SK-N-SH (cell line): ENCODE data around the gene RASAL2. TPM values are rescaled to one million over a fixed set of nuclear protein-coding genes. Genes with fewer than 3 reads are reported as not detected.

Source experiments
- CTCF ChIA-PET: fragments of 300-600, 350-600 bp; formaldehyde crosslinking; extraction: SDS; loops from one replicate; lab custom pipeline; 2021; lab: Yijun Ruan, JAX
- POLR2A ChIA-PET: fragments of 350-600 bp; sonication (Branson Sonifier 250); formaldehyde crosslinking; extraction: SDS; loops from one replicate; lab custom pipeline; 2020; ENCODE audit warnings: antibody characterized with exemption, inconsistent platforms; lab: Yijun Ruan, JAX
- DNase-seq: peaks from one replicate; pipeline ENCODE4 v3.0.0; 2012
- H2AFZ ChIP-seq: fragments of 200-600 bp; sonication (generic); 2 replicates; pipeline ENCODE4 v1.8.1; 2016; ENCODE audit warnings: antibody characterized with exemption, mild to moderate bottlenecking, low read depth
- H3F3A ChIP-seq: fragments of 200-600 bp; sonication (generic); replicated peaks from 2 replicates; pipeline ENCODE3; 2016; ENCODE audit warnings: antibody characterized with exemption, mild to moderate bottlenecking; ENCODE audit not compliant: insufficient read depth
- H3K27ac ChIP-seq, 2 experiments: fragments of 200-500 bp in 1 of 2; fragments of 200-600 bp in 1 of 2; sonication (Bioruptor generic) in 1 of 2; sonication (generic), shearing (Covaris generic) in 1 of 2; 2 replicates each; pipeline versions ENCODE4 v1.5.1 to v1.6.1; 2014 to 2016; ENCODE audit warnings: low read depth in 2 of 2, inconsistent platforms in 1 of 2, low read length in 1 of 2, mild to moderate bottlenecking in 1 of 2, mixed read lengths in 1 of 2
- H3K27me3 ChIP-seq: fragments of 200-600 bp; sonication (generic), shearing (Covaris generic); 2 replicates; pipeline ENCODE4 v1.6.1; 2016; ENCODE audit warnings: mixed run types; ENCODE audit not compliant: insufficient read depth
- H3K36me3 ChIP-seq, 2 experiments: fragments of 200-500 bp in 1 of 2; fragments of 200-600 bp in 1 of 2; sonication (Bioruptor generic) in 1 of 2; sonication (generic) in 1 of 2; replicated peaks in 1 of 2; 2 replicates each; pipeline versions ENCODE3 to v1.5.1; 2014 to 2016; ENCODE audit warnings: low read length in 1 of 2, mild to moderate bottlenecking in 1 of 2; ENCODE audit not compliant: insufficient read depth in 2 of 2, control insufficient read depth in 1 of 2
- H3K4me1 ChIP-seq, 2 experiments: fragments of 200-500 bp in 1 of 2; fragments of 200-600 bp in 1 of 2; sonication (Bioruptor generic) in 1 of 2; sonication (generic), shearing (Covaris generic) in 1 of 2; 2 replicates each; pipeline versions ENCODE4 v1.5.1 to v1.6.1; 2014 to 2016; ENCODE audit warnings: low read depth in 1 of 2, low read length in 1 of 2, mixed run types in 1 of 2; ENCODE audit not compliant: insufficient read depth in 2 of 2, control insufficient read depth in 1 of 2
- H3K4me2 ChIP-seq: fragments of 200-600 bp; sonication (generic), shearing (Covaris generic); 2 replicates; pipeline ENCODE4 v1.6.1; 2017; ENCODE audit warnings: mixed run types
- H3K4me3 ChIP-seq, 2 experiments: fragments of 200-500 bp in 1 of 2; fragments of 200-600 bp in 1 of 2; sonication (Bioruptor generic) in 1 of 2; sonication (generic), shearing (Covaris generic) in 1 of 2; 2 replicates each; pipeline versions ENCODE4 v1.5.1 to v1.8.1; 2014 to 2016; ENCODE audit warnings: low read depth in 2 of 2, inconsistent platforms in 1 of 2, low read length in 1 of 2, mild to moderate bottlenecking in 1 of 2, mixed read lengths in 1 of 2, moderate library complexity in 1 of 2
- H3K79me2 ChIP-seq: fragments of 200-600 bp; sonication (generic); 2 replicates; pipeline ENCODE4 v1.8.1; 2017; ENCODE audit warnings: mild to moderate bottlenecking; ENCODE audit not compliant: insufficient read depth
- H3K9ac ChIP-seq: fragments of 200-600 bp; sonication (generic); 2 replicates; pipeline ENCODE4 v1.6.1; 2017; ENCODE audit warnings: mixed run types
- H3K9me2 ChIP-seq: fragments of 200-600 bp; sonication (generic); 2 replicates; pipeline ENCODE4 v1.6.1; 2017; ENCODE audit warnings: mixed run types
- H3K9me3 ChIP-seq: fragments of 200-600 bp; sonication (generic); 2 replicates; pipeline ENCODE4 v1.6.1; 2017; ENCODE audit warnings: mixed run types, mild to moderate bottlenecking, moderate library complexity
- H4K20me1 ChIP-seq: fragments of 200-600 bp; sonication (generic); 2 replicates; pipeline ENCODE4 v1.6.1; 2017; ENCODE audit warnings: mild to moderate bottlenecking, mixed run types; ENCODE audit not compliant: insufficient read depth
- CHD2 ChIP-seq: fragments of 150-350 bp; IDR thresholded peaks from 2 replicates; pipeline ENCODE4 v1.6.1; 2018; ENCODE audit warnings: low read length; ENCODE audit not compliant: partially characterized antibody
- CTCF ChIP-seq: fragments of 200-600 bp; sonication (generic); IDR thresholded peaks from 2 replicates; pipeline ENCODE4 v1.6.1; 2017; ENCODE audit warnings: antibody characterized with exemption, mild to moderate bottlenecking, moderate library complexity
- EP300 ChIP-seq, 2 experiments: IDR thresholded peaks; 2 replicates each; pipeline versions ENCODE4 v1.4.0 to v1.6.1; 2012; ENCODE audit warnings: borderline replicate concordance in 1 of 2, low read depth in 1 of 2, low read length in 1 of 2
- EZH2phosphoT487 ChIP-seq: fragments of 200-600 bp; sonication (generic); IDR thresholded peaks from 2 replicates; pipeline ENCODE4 v1.6.1; 2017; ENCODE audit warnings: low read depth, mixed run types, mild to moderate bottlenecking, antibody characterized with exemption, moderate library complexity, borderline replicate concordance
- FOSL2 ChIP-seq: IDR thresholded peaks from 2 replicates; pipeline ENCODE4 v1.4.0; 2012; ENCODE audit warnings: low read depth, mild to moderate bottlenecking, moderate library complexity, borderline replicate concordance
- FOXM1 ChIP-seq: IDR thresholded peaks from 2 replicates; pipeline ENCODE4 v1.4.0; 2012; ENCODE audit warnings: low read depth, mild to moderate bottlenecking
- MEF2A ChIP-seq: IDR thresholded peaks from 2 replicates; pipeline ENCODE4 v1.4.0; 2012; ENCODE audit warnings: low read depth, borderline replicate concordance
- NRF1 ChIP-seq: IDR thresholded peaks from 2 replicates; pipeline ENCODE4 v1.6.1; 2012; ENCODE audit warnings: low read depth, mild to moderate bottlenecking, low read length
- POLR2AphosphoS5 ChIP-seq: IDR thresholded peaks from 2 replicates; pipeline ENCODE4 v1.6.1; 2012; ENCODE audit warnings: low read depth, low read length
- RAD21 ChIP-seq: IDR thresholded peaks from 2 replicates; pipeline ENCODE4 v1.6.1; 2012; ENCODE audit warnings: mild to moderate bottlenecking, low read length
- RCOR1 ChIP-seq: fragments of 150-350 bp; IDR thresholded peaks from 2 replicates; pipeline ENCODE4 v1.6.1; 2017; ENCODE audit warnings: antibody characterized with exemption, low read length
- REST ChIP-seq: IDR thresholded peaks from 2 replicates; pipeline ENCODE4 v1.6.1; 2012; ENCODE audit warnings: mild to moderate bottlenecking, low read depth, low read length, moderate library complexity
- RFX5 ChIP-seq: IDR thresholded peaks from 2 replicates; pipeline ENCODE4 v1.6.1; 2012; ENCODE audit warnings: mild to moderate bottlenecking, improper control_type of control experiment, low read length
- SMC3 ChIP-seq: IDR thresholded peaks from 2 replicates; pipeline ENCODE4 v1.6.1; 2012; ENCODE audit warnings: low read depth, low read length, improper control_type of control experiment
- TAF1 ChIP-seq: IDR thresholded peaks from 2 replicates; pipeline ENCODE4 v1.6.1; 2012; ENCODE audit warnings: low read depth, mild to moderate bottlenecking, low read length, moderate library complexity, borderline replicate concordance
- USF1 ChIP-seq: IDR thresholded peaks from 2 replicates; pipeline ENCODE4 v1.4.0; 2012; ENCODE audit warnings: low read depth, borderline replicate concordance
- YY1 ChIP-seq: IDR thresholded peaks from 2 replicates; pipeline ENCODE4 v1.4.0; 2012; ENCODE audit warnings: low read depth, mild to moderate bottlenecking
- WGBS: methylation state at CpG from one replicate; pipeline ENCODE4 v1.1.6; 2017; ENCODE audit warnings: low lambda C conversion rate; 5-methylcytosine and 5-hydroxymethylcytosine counted together
- polyA plus RNA-seq, 3 experiments: library from polyadenylated mRNA; depleted of rRNA; stranded (reverse); fragments of >200 nt; gene quantifications; 2 replicates each; pipeline ENCODE4 v1.2.3, GENCODE V29; 2012

Gene RASAL2
- polyA plus RNA-seq, 1 of the 3 experiments (the other 2 are of a cell fraction): 6.9 TPM

GRCh38 chr1:178501705-178502329 lies 407.9 kb downstream of the RASAL2 start:
- Histone ChIP-seq H4K20me1 (no peaks in the 10 kb centered on the region), H3K9me3 (no peaks in the 10 kb centered on the region), H3K36me3 (no peaks in the 10 kb centered on the region), H3K9me2 (no peaks in the 10 kb centered on the region), H3K27ac (no peak overlapping the region), H3K4me2 (no peak overlapping the region), H3K4me3 (no peak overlapping the region; a peak in 1 of 4 replicates), H2AFZ (no peak overlapping the region), H3K9ac (no peak overlapping the region), H3F3A (no peaks in the 10 kb centered on the region)
- POLR2A ChIA-PET: no interaction called here
- 55% methylated on average over 3 of the region's 5 CpGs for WGBS
- CTCF ChIA-PET: interaction anchor here (0.6 to 3.6 kb wide), 43 partner anchors 9 to 501 kb away, joined by 3 to 24 read pairs (median 5); partner anchors contain the start of gene TEX35
- DNase-seq: peak; percentile 85
- TF ChIP-seq TAF1 (no peak), NRF1 (no peak), REST (no peak), POLR2AphosphoS5 (no peak), FOSL2 (no peak), RFX5 (no peak), EP300 (IDR thresholded peaks at IDR 0.05; ENCODE audit: borderline replicate concordance in 1 of 2, low read depth in 1 of 2, low read length in 1 of 2) (no peak), RAD21 (peak; percentile 69), FOXM1 (no peak), RCOR1 (no peak), YY1 (no peak), MEF2A (no peak), USF1 (no peak), CHD2 (no peak), SMC3 (peak; percentile 61), EZH2phosphoT487 (no peak), CTCF (peak; percentile 91)
- TF ChIP-seq, all 33 proteins: peak for 3
- H3K4me1 ChIP-seq: no peaks in the 10 kb centered on the region; a peak in 1 of 4 replicates
- H3K79me2 ChIP-seq: no peaks in the 10 kb centered on the region
- H3K27me3 ChIP-seq: no peaks in the 10 kb centered on the region
